Aorta (tissue), 5 donors: ENCODE data around the gene ZNF569. TPM values are rescaled to one million over a fixed set of nuclear protein-coding genes. Genes with fewer than 3 reads are reported as not detected.

Source experiments
- ATAC-seq: fragments of 200-7000 bp; cut with Tn5 transposase; one replicate; pipeline ENCODE4 v1.9.1; 2022; ENCODE audit warnings: moderate library complexity; ENCODE audit not compliant: low FRiP score
- DNase-seq, 2 donors: peaks; one replicate each; pipeline ENCODE4 v3.0.0-alpha.2; 2020
- H3K27ac ChIP-seq, 2 donors: one replicate each; pipeline ENCODE4 v1.5.1; 2013; ENCODE audit warnings: low read length in 2 of 2, mild to moderate bottlenecking in 2 of 2, moderate library complexity in 2 of 2, control low read depth in 1 of 2, inconsistent platforms in 1 of 2, low read depth in 1 of 2
- H3K27me3 ChIP-seq, 2 donors: one replicate each; pipeline ENCODE4 v1.6.1; 2013; ENCODE audit warnings: control low read depth in 1 of 2, low read length in 1 of 2, mild to moderate bottlenecking in 1 of 2, moderate library complexity in 1 of 2; ENCODE audit not compliant: insufficient read depth in 2 of 2, control insufficient read depth in 1 of 2
- H3K36me3 ChIP-seq, 2 donors: one replicate each; pipeline ENCODE4 v1.6.1; 2013; ENCODE audit warnings: control low read depth in 1 of 2, low read length in 1 of 2, mild to moderate bottlenecking in 1 of 2; ENCODE audit not compliant: insufficient read depth in 2 of 2, control insufficient read depth in 1 of 2
- H3K4me1 ChIP-seq, 2 donors: one replicate each; pipeline ENCODE4 v1.6.1; 2013; ENCODE audit warnings: low read length in 2 of 2, control low read depth in 1 of 2, mild to moderate bottlenecking in 1 of 2, moderate library complexity in 1 of 2; ENCODE audit not compliant: insufficient read depth in 2 of 2, control insufficient read depth in 1 of 2
- H3K4me3 ChIP-seq, 2 donors: one replicate each; pipeline ENCODE4 v1.5.1; 2013; ENCODE audit warnings: low read length in 2 of 2, control low read depth in 1 of 2, mild to moderate bottlenecking in 1 of 2
- H3K9me3 ChIP-seq: one replicate; pipeline ENCODE4 v1.6.1; 2013; ENCODE audit warnings: mild to moderate bottlenecking, low read length; ENCODE audit not compliant: control insufficient read depth
- WGBS, 2 donors: extraction: QIAGEN DNeasy Blood & Tissue Kit; methylation state at CpG; one replicate each; pipeline ENCODE4 v1.1.7; 2013; 5-methylcytosine and 5-hydroxymethylcytosine counted together
- intact Hi-C, 2 donors: fragments of 100-400 bp; cut with DNase I; formaldehyde crosslinking; loops; one replicate each; pipeline versions ENCODE4 v1.14.2 to v1.15.0; 2022
- long read RNA-seq, 2 donors: library from polyadenylated mRNA; unstranded; transcript quantifications; one replicate each; pipeline ENCODE4 v2.0.0, GENCODE V29; 2020 to 2021
- polyA plus RNA-seq, 2 donors: library from polyadenylated mRNA; stranded (reverse); fragments of 200-250 nt; gene quantifications; one replicate each; pipeline ENCODE4 v1.2.3, GENCODE V29; 2013
- total RNA-seq, 2 donors: library from RNA; stranded (reverse); fragmentation: NEBNext Ultra II Directional; extraction: Animal tissue kit (Norgen Biotek cat#: 25700); gene quantifications; one replicate each; pipeline ENCODE4 v1.2.1, GENCODE V29; 2021
- donor health status: healthy with polysubstance abuse.
- donor health status: Bipolar disorder and iron deficiency.
- donor health status: DM: no; HTN: no; CAD: no.
- donor health status: DM: no; HTN: no; CAD: no.
- donor health status: DM: yes; HTN: yes; CAD: no.

The ZNF569 gene
- total RNA-seq = 1 to 10 TPM; 5.4 to 6.7 TPM
- 1 to 10 TPM; 3.1 to 4.7 TPM for polyA plus RNA-seq
- long read RNA-seq, donor 1, partial matches to known transcripts = 2 of 2 reads
- long read RNA-seq, donor 1, other reads (novel, unspliced or antisense) = 0 of 2 reads
- long read RNA-seq, donor 2 = 0 reads

DNA sequence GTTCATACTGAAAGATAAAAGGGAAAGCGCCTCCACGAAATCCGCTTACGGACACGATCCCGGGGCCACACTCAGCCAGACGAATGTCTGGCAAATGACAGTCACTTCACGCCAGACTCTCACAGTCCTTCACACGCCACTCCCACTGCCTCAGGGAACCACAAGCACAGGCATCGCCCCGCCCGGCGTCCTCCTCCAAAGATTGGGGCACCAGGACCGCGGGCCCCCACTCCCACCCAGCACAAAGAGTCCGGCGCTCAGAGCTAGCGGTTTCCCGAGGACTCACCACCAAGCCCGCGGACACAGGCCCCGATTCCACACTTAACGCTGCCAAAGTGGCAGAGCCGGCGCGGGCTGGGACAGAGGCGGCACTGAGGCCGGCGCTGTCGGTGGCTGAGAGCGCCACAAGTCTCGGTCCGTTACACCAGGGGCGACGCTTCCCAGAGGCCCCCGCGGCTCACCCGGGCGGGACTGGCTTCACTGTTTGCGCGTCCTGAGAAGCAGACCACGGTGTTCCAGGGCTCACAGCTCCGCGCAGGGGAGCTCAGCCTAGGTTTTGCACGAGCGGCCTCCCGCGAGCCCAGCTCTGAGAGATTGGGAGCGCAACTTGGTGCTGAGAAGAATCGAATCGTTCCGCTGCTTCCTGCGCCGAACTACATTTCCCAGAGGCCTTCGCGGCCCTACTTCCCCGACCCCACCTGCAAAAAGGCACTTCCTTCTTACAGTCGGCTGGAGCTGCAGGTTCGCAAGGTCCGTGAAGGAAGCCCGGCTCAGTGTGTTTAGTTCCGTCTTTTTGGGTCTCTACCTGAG is at the start of gene ZNF569:
Gene ZNF569, minus strand, starts transcription at position 647 of the 810 bp plus-strand sequence. CDS start 22,523 bp downstream, outside the sequence.
- Histone ChIP-seq H3K27ac (peak within 1 kb of the TSS in 1 of 2 donors; percentile 68), H3K9me3 (peaks cover 1% of the 10 kb centered on the region), H3K4me3 (peak within 1 kb of the TSS; percentile 61 to 80), H3K27me3 (no peaks in the 10 kb centered on the region), H3K4me1 (no peaks in the 10 kb centered on the region), H3K36me3 (peaks cover 0 to 5% of the 10 kb centered on the region in 2 donors)
- DNase-seq = peak; percentile 94
- ATAC-seq = peak; percentile 93
- WGBS, 2 donors = 0% methylated on average over 62 of the region's 62 CpGs
- intact Hi-C loops = loop anchor here (5.0 to 10.0 kb wide), 3 partner anchors 95 to 495 kb away; partner anchors contain the start of gene ZNF527 (in 1 of the 2)

DNA sequence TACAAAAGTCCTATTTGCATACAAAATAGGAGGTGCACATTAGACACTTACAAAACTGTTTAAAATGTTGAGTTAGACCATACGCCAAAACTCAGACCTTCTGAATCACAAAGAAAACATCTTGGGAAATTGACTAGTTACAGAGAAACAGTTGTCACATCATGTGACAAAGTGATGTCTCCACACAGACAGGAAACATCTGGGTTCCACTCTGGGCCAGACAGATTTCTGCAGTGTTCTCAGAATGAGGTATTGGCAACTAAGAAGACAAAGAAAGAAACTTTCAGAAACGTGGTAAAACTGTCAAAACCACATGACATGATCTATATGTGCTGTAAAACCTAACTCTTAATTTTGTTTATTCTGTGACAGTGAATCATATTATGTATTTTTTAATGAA is 46.2 kb upstream of the ZNF569 start:
- intact Hi-C loops = no loop called here
- no peaks in the 10 kb centered on the region for H3K4me1 ChIP-seq
- WGBS, 2 donors = 43 to 46% methylated on average over 2 of the region's 2 CpGs
- peaks cover 1 to 5% of the 10 kb centered on the region in 2 donors for H3K36me3 ChIP-seq
- H3K27me3 ChIP-seq = no peaks in the 10 kb centered on the region
- no peak overlapping the region for H3K27ac ChIP-seq
- ATAC-seq (no peak), DNase-seq (no peak)
- peaks cover 5% of the 10 kb centered on the region for H3K9me3 ChIP-seq
- H3K4me3 ChIP-seq = no peak overlapping the region

DNA sequence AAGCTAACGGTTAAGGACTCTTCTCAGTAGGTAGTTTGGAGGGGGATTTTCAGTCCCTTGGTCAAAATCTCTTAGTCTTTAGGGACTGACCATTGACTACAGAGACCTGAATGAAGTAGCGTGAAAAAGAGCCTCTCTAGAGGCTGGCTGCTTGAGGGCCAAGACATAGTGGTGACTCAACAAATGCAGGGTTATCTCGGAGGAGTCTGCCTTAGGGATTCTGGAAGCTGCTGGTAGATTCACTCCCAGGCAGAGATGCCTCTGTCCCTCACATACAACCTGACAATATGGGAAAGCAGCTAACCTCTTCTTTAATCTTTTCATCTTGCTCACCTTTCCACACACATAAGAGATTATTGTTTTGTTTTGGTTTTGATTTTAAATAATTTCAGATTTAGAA is 44.6 kb upstream of the ZNF569 start:
- 95 to 97% methylated on average over 3 of the region's 3 CpGs for WGBS, 2 donors
- no peak for DNase-seq
- H3K4me3 ChIP-seq = no peak overlapping the region
- H3K9me3 ChIP-seq = peaks cover 3% of the 10 kb centered on the region
- H3K27ac ChIP-seq = no peak overlapping the region
- peaks cover 0 to 5% of the 10 kb centered on the region in 2 donors for H3K36me3 ChIP-seq
- no peak for ATAC-seq
- no peaks in the 10 kb centered on the region for H3K4me1 ChIP-seq
- intact Hi-C loops = no loop called here
- no peaks in the 10 kb centered on the region for H3K27me3 ChIP-seq

DNA sequence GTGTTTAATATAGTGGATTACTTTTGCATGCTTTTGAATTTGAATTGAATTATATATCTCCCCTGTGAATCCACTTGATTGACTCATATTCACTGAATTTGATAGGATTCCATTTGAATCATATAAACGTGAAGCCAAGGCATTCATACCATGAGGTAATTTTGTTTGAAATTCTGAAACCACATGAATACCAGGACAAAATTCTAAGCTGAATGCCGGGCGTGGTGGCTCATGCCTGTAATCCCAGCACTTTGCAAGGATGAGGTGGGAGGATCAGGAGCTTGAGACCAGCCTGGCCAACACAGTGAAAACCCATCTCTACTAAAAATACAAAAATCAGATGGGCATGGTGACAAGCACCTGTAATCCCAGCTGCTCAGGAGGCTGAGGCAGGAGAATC is 43.9 kb upstream of the ZNF569 start:
- Histone ChIP-seq H3K4me1 (no peaks in the 10 kb centered on the region), H3K4me3 (no peak overlapping the region), H3K27me3 (no peaks in the 10 kb centered on the region), H3K9me3 (peaks cover 2% of the 10 kb centered on the region), H3K27ac (no peak overlapping the region), H3K36me3 (peaks cover 0 to 5% of the 10 kb centered on the region in 2 donors)
- ATAC-seq (no peak), DNase-seq (no peak)
- WGBS, 2 donors = 93% methylated on average over 3 of the region's 3 CpGs
- intact Hi-C loops = no loop called here

DNA sequence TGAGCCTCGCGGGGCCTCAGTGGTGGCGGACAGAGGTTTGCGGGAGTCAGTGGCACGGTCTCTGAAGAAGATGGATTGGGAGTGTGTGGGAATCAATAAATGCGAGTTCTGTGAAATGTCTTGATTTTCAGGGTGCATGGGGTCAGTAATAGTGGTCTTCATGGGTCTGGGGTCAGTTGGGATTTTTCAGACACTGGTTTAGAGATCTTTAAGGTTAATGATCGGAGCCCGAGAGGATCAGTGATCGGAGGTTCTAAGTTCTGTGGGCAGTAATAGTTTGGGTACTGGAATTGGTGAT is 39.9 kb upstream of the ZNF569 start:
- intact Hi-C loops = loop anchor here (2.0 to 5.0 kb wide), 2 partner anchors 35 to 38 kb away; partner anchors contain the start of gene ZNF570 (in 1 of the 2)
- Histone ChIP-seq H3K27ac (peak overlapping the region in 1 of 2 donors; percentile 98), H3K4me1 (no peaks in the 10 kb centered on the region), H3K36me3 (peaks cover 0 to 5% of the 10 kb centered on the region in 2 donors), H3K9me3 (peaks cover 3% of the 10 kb centered on the region), H3K4me3 (peak overlapping the region; percentile 63 to 95), H3K27me3 (no peaks in the 10 kb centered on the region)
- 0 to 2% methylated on average over 9 of the region's 9 CpGs for WGBS, 2 donors
- DNase-seq (no peak), ATAC-seq (no peak)

DNA sequence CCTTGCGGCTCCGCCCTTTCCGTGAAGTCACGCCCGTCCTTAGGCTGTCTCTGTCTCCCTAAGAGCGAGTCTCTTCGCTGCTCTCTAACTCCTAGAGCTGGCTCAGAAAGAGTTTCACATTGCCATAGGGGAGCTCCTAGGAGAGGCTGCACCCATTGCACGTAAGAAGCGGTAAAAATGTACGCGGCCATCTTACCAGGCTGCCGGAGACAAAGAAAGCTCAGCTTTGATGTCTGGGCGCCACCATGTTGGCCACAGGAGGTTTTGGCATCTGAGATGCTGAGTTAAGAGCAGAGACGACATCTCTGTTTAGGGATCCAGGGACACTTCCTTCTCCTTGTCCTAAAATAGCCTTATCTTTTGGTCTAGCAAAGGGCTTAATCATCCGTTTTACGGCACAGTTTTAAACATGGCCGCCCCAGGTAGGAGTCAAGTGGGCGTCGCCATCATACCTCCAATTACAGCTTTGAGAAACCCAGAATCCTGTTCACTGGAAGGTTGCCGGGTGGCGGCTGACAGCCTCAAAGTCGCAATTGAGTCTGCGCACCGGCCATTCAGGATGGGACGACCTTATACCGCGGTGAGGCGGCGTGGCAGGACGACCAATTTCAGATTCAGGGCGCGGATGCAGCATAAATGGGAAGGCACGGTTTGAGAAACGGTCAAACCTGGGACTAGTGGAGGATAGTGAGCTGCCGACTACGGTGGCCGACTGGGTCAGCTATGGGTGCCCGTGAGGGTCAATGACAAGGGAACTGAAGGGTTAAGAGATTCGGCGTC is 39.3 kb upstream of the ZNF569 start, which contains the start of gene ZNF793:
Gene ZNF793, plus strand, starts transcription at position 553 of the 780 bp plus-strand sequence. CDS start 16,501 bp downstream, outside the sequence.
- H3K27me3 ChIP-seq = no peaks in the 10 kb centered on the region
- WGBS, 2 donors = 0 to 1% methylated on average over 40 of the region's 40 CpGs
- DNase-seq (peak; percentile 83 to 92), ATAC-seq (peak; percentile 90)
- intact Hi-C loops = loop anchor here (2.0 to 5.0 kb wide), 2 partner anchors 34 to 38 kb away; partner anchors contain the start of gene ZNF570 (in 1 of the 2)
- peak within 1 kb of the TSS; percentile 63 to 95 for H3K4me3 ChIP-seq
- H3K4me1 ChIP-seq = no peaks in the 10 kb centered on the region
- H3K36me3 ChIP-seq = peaks cover 0 to 5% of the 10 kb centered on the region in 2 donors
- H3K27ac ChIP-seq = peak within 1 kb of the TSS; percentile 48 to 98
- H3K9me3 ChIP-seq = peaks cover 1% of the 10 kb centered on the region

DNA sequence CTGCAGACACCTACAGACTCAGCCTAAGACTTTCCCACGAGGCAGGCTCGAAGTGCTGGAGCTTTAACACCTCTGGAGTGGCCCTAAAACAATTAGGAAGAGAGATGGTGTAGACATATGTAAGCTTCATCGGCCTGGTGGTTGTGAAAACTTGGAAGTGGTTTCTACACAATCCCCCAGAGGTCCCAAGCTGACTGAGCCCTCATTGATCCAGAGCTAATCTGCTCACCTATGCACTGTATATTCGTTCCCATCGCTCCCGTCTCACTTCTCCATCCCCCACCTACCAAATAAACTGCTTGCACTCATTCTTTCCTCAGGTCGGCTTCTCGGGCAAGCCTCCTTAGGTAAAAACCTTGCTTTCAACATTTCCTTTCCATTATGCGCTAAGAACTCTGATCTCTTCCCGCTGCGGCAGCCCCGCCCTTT is 38.7 kb upstream of the ZNF569 start:
- no peaks in the 10 kb centered on the region for H3K4me1 ChIP-seq
- ATAC-seq (peak; percentile 49), DNase-seq (no peak)
- H3K4me3 ChIP-seq = peak overlapping the region; percentile 63 to 95
- WGBS, 2 donors = 1% methylated on average over 12 of the region's 12 CpGs
- H3K27ac ChIP-seq = peak overlapping the region; percentile 48 to 98
- H3K27me3 ChIP-seq = no peaks in the 10 kb centered on the region
- H3K36me3 ChIP-seq = peaks cover 0 to under 1% of the 10 kb centered on the region in 2 donors
- intact Hi-C loops = loop anchor here (2.0 to 5.0 kb wide), 2 partner anchors 34 to 37 kb away; partner anchors contain the start of gene ZNF570 (in 1 of the 2)
- peaks cover 1% of the 10 kb centered on the region for H3K9me3 ChIP-seq

DNA sequence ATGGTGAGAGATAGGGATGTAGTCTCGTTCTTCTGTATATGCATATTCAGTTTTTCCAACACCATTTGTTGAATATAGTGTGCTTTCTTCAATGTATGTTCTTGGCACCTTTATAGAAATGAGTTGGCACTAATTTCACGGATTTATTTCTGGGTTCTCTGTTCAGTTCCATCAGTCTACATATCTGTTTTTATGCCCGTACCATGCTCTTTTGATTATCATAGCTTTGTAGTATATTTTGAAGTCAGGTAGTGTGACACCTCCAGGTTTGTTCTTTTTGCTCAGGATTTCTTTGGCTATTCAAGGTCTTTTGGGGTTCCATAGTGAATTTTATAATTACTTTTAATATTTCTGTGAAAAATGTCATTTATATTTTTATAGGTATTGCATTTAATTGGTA is 25.0 kb upstream of the ZNF569 start:
- H3K27ac ChIP-seq = no peak overlapping the region
- H3K4me3 ChIP-seq = no peak overlapping the region
- intact Hi-C loops = no loop called here
- H3K36me3 ChIP-seq = no peaks in the 10 kb centered on the region
- ATAC-seq (no peak), DNase-seq (no peak)
- 73 to 75% methylated on average over 3 of the region's 3 CpGs for WGBS, 2 donors
- H3K9me3 ChIP-seq = peaks cover 3% of the 10 kb centered on the region
- no peaks in the 10 kb centered on the region for H3K4me1 ChIP-seq
- no peaks in the 10 kb centered on the region for H3K27me3 ChIP-seq
